HG03108 (cell line): ENCODE measurements around the gene CHST7.
"Not testable (repeated sequence)": the region's sequence is repeated elsewhere in the genome, so short reads cannot be mapped to it uniquely, and the experiment has no call there.

Experiments used
- ATAC-seq: cut with Tn5 transposase; IDR thresholded peaks from one replicate; pipeline ENCODE4 v1.9.1; 2021; ENCODE audit warnings: moderate library complexity; ENCODE audit not compliant: unreplicated experiment

The CHST7 gene

GRCh38 chrX:46573331-46573891, at the start of gene CHST7:
Gene CHST7, plus strand, starts transcription at chrX:46573765. Its CDS starts 167 bp downstream, at chrX:46573932.
- ATAC-seq, result peak; percentile 38

- not testable (repeated sequence) for ATAC-seq
These were observed 44.9 kb upstream of the CHST7 start for GRCh38 chrX:46528640-46529039.

- ATAC-seq, result not testable (repeated sequence)
These were observed 43.7 kb upstream of the CHST7 start for GRCh38 chrX:46529740-46530403.

GRCh38 chrX:46530404-46530908, 43.1 kb upstream of the CHST7 start:
- not testable (repeated sequence) for ATAC-seq

- ATAC-seq, result no peak
These were observed 42.1 kb upstream of the CHST7 start for GRCh38 chrX:46531442-46531841.

GRCh38 chrX:46543441-46543840, 30.1 kb upstream of the CHST7 start:
- ATAC-seq, result no peak

GRCh38 chrX:46544527-46544926, 29.0 kb upstream of the CHST7 start:
- not testable (repeated sequence) for ATAC-seq

GRCh38 chrX:46545111-46546005, 28.2 kb upstream of the CHST7 start, which contains the start of gene ZNF674:
Gene ZNF674, minus strand, starts transcription at chrX:46545421. Its CDS starts 3,334 bp downstream, at chrX:46542087.
- ATAC-seq, result peak; percentile 87

- ATAC-seq, result no peak
These were observed 25.7 kb upstream of the CHST7 start for GRCh38 chrX:46547857-46548256.

- no peak for ATAC-seq
These were observed 23.7 kb upstream of the CHST7 start for GRCh38 chrX:46549914-46550313.

- no peak for ATAC-seq
These were observed 22.0 kb upstream of the CHST7 start for GRCh38 chrX:46551494-46552128.

GRCh38 chrX:46553935-46554334, 19.6 kb upstream of the CHST7 start:
- ATAC-seq, result no peak

- no peak for ATAC-seq
These were observed 18.6 kb upstream of the CHST7 start for GRCh38 chrX:46554942-46555341.

- no peak for ATAC-seq
These were observed 14.5 kb upstream of the CHST7 start for GRCh38 chrX:46559062-46559461.

- peak; percentile 99 for ATAC-seq
These were observed 11.5 kb upstream of the CHST7 start for GRCh38 chrX:46561824-46562657.

GRCh38 chrX:46567388-46567787, 6.2 kb upstream of the CHST7 start:
- no peak for ATAC-seq

GRCh38 chrX:46569621-46570020, 3.9 kb upstream of the CHST7 start:
- no peak for ATAC-seq

- ATAC-seq, result no peak
These were observed 1.9 kb upstream of the CHST7 start for GRCh38 chrX:46571423-46572339.

- ATAC-seq, result peak; percentile 32
These were observed 1.1 kb upstream of the CHST7 start for GRCh38 chrX:46572340-46572936.
